ENCODE results near the gene C10orf120.

C10orf120 gene

GRCh38 chr10:122655524-122656307, 43.9 kb downstream of the C10orf120 start:
- ChIA-PET CTCF (interaction anchor here (0.9 kb wide), 1 partner anchor 9 kb away, joined by 3 read pairs; no protein-coding TSS in a partner anchor), POLR2A (no interaction called here)
- Histone ChIP-seq H3K27ac (ENCODE audit: extremely low read depth, low read depth, low read length) (no peak overlapping the region), H3K4me1 (ENCODE audit: control insufficient read depth, insufficient read depth, low read length) (no peaks in the 10 kb centered on the region), H3K36me3 (ENCODE audit: control insufficient read depth in 2 of 2, insufficient read depth in 1 of 2, low read length in 2 of 2) (no peaks in the 10 kb centered on the region), H3K9me3 (ENCODE audit: control insufficient read depth, insufficient read depth, low read depth, low read length) (no peaks in the 10 kb centered on the region), H3K4me3 (ENCODE audit: low read depth, low read length) (no peak overlapping the region)
- TF ChIP-seq KLF16 (tag by site-specific recombination; IDR thresholded peaks at IDR 0.05) (no peak), ZNF501 (tag by site-specific recombination; IDR thresholded peaks at IDR 0.05) (no peak), ZFP3 (tag by site-specific recombination; IDR thresholded peaks at IDR 0.05; ENCODE audit: low read depth) (no peak)

- no peak for TF ChIP-seq ZNF169 (tag by site-specific recombination; IDR thresholded peaks at IDR 0.05)
- no peak for TF ChIP-seq EGR2 (tag by site-specific recombination; IDR thresholded peaks at IDR 0.05; ENCODE audit: low read depth)
- no peak for TF ChIP-seq ZIC2 (tag by site-specific recombination; IDR thresholded peaks at IDR 0.05)
- TF ChIP-seq BCL11A (tag by site-specific recombination; IDR thresholded peaks at IDR 0.05; ENCODE audit: low read depth): no peak
- no peak for TF ChIP-seq ZBTB44 (tag by site-specific recombination; IDR thresholded peaks at IDR 0.05)
- TF ChIP-seq ZBTB20 (tag by site-specific recombination; IDR thresholded peaks at IDR 0.05): no peak
- TF ChIP-seq, protein P1, sequence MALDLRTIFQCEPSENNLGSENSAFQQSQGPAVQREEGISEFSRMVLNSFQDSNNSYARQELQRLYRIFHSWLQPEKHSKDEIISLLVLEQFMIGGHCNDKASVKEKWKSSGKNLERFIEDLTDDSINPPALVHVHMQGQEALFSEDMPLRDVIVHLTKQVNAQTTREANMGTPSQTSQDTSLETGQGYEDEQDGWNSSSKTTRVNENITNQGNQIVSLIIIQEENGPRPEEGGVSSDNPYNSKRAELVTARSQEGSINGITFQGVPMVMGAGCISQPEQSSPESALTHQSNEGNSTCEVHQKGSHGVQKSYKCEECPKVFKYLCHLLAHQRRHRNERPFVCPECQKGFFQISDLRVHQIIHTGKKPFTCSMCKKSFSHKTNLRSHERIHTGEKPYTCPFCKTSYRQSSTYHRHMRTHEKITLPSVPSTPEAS (tag by site-specific recombination; IDR thresholded peaks at IDR 0.05): no peak
- TF ChIP-seq ZNF423 (tag by site-specific recombination; IDR thresholded peaks at IDR 0.05): no peak
- no peak for TF ChIP-seq ZNF223 (tag by site-specific recombination; IDR thresholded peaks at IDR 0.05)
- no peak for TF ChIP-seq ZNF266 (tag by site-specific recombination; IDR thresholded peaks at IDR 0.05; ENCODE audit: low read depth)
- no peak for TF ChIP-seq KLF1 (tag by site-specific recombination; IDR thresholded peaks at IDR 0.05)
- TF ChIP-seq ZNF585B (tag by site-specific recombination; IDR thresholded peaks at IDR 0.05): no peak
- TF ChIP-seq, protein P2, sequence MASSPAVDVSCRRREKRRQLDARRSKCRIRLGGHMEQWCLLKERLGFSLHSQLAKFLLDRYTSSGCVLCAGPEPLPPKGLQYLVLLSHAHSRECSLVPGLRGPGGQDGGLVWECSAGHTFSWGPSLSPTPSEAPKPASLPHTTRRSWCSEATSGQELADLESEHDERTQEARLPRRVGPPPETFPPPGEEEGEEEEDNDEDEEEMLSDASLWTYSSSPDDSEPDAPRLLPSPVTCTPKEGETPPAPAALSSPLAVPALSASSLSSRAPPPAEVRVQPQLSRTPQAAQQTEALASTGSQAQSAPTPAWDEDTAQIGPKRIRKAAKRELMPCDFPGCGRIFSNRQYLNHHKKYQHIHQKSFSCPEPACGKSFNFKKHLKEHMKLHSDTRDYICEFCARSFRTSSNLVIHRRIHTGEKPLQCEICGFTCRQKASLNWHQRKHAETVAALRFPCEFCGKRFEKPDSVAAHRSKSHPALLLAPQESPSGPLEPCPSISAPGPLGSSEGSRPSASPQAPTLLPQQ (tag by site-specific recombination; IDR thresholded peaks at IDR 0.05): no peak
- TF ChIP-seq YY1 (tag by site-specific recombination; IDR thresholded peaks at IDR 0.05): no peak
- no peak for TF ChIP-seq ZNF530 (tag by site-specific recombination; IDR thresholded peaks at IDR 0.05; ENCODE audit: low read depth)
- no peak for TF ChIP-seq ZNF133 (tag by site-specific recombination; IDR thresholded peaks at IDR 0.05)
- POLR2A ChIA-PET: no interaction called here
- Histone ChIP-seq H3K4me3 (ENCODE audit: low read depth, low read length) (no peak overlapping the region), H3K36me3 (ENCODE audit: control insufficient read depth in 2 of 2, insufficient read depth in 1 of 2, low read length in 2 of 2) (no peaks in the 10 kb centered on the region), H3K4me1 (ENCODE audit: control insufficient read depth, insufficient read depth, low read length) (no peaks in the 10 kb centered on the region), H3K9me3 (ENCODE audit: control insufficient read depth, insufficient read depth, low read depth, low read length) (no peaks in the 10 kb centered on the region), H3K27ac (ENCODE audit: extremely low read depth, low read depth, low read length) (no peak overlapping the region)
- CTCF ChIA-PET: interaction anchor here (0.5 to 2.5 kb wide), 8 partner anchors 9 to 379 kb away, joined by 3 to 17 read pairs (median 4); partner anchors contain the start of gene BTBD16
Observed at GRCh38 chr10:122650331-122650730, 49.3 kb downstream of the C10orf120 start.

All from HEK293 (cell line).